ENCODE measurements around the gene SPTBN2.

The SPTBN2 gene

DNA sequence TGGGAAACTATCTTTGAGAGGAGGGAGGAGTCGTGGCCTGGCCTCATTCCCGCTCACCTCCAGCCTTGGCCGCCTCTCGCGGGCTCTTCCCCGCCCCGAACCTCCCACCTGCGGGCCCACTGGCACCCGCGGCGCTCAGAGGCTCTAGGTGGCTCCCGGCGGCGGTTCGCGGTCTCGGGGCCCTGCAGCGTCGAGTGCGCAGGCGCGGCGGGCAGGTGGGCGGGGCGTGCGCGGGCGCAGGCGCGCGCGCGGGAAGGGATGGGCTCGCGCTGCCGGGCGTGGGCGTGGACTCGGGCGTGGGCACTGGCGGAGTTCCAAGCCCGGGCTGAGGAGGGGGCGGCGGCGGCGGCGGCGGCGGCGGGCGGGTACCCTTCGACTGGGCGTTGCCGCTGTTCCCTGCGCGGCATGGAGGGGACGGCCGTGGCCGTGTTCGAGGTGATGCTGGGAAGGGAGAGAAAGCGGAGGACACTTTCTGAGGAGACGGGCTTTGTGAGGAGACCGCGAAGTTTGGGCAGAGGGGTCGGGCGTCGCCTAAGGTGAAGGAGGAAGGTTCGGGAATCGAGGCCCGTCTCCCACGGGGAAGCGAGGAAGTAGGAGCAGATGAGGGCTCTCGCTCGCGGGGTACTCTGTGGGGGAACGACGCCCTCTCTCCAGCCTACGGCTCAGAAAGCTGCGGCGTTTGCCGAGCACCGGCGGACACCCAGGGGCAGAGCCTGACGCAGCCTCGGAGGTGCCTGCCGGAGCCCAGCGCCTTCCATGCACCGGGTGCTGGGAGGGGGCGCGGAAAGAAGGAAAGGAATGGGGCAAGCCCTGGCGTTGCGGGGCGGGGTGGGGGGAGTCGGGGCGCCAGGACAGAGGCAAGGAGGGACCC, 15.7 kb upstream of the SPTBN2 start:
- Histone ChIP-seq H3K4me1 (ENCODE audit: control insufficient read depth in 2 of 2, insufficient read depth in 2 of 2, low read length in 2 of 2) (peaks cover 8 to 9% of the 10 kb centered on the region in 2 donors), H3K9ac (ENCODE audit: low read depth in 1 of 2, low read length in 2 of 2) (peak overlapping the region; percentile 87 to 88), H3K9me3 (ENCODE audit: control insufficient read depth in 2 of 2, low read length in 2 of 2) (no peaks in the 10 kb centered on the region), H3K4me3 (ENCODE audit: low read length in 2 of 2) (peak overlapping the region; percentile 81 to 89), H3K27ac (ENCODE audit: low read depth in 2 of 2, low read length in 2 of 2) (peak overlapping the region; percentile 88 to 91), H3K36me3 (ENCODE audit: control insufficient read depth in 2 of 2, insufficient read depth in 2 of 2, low read length in 2 of 2) (no peaks in the 10 kb centered on the region), H3K27me3 (ENCODE audit: control insufficient read depth in 2 of 2, insufficient read depth in 2 of 2, low read length in 2 of 2) (no peaks in the 10 kb centered on the region)

GRCh38 chr11:66743271-66743968, 14.4 kb upstream of the SPTBN2 start:
- Histone ChIP-seq H3K9me3 (ENCODE audit: control insufficient read depth in 2 of 2, low read length in 2 of 2) (no peaks in the 10 kb centered on the region), H3K9ac (ENCODE audit: low read depth in 1 of 2, low read length in 2 of 2) (peak overlapping the region in 1 of 2 donors; percentile 87), H3K4me1 (ENCODE audit: control insufficient read depth in 2 of 2, insufficient read depth in 2 of 2, low read length in 2 of 2) (peaks cover 8 to 9% of the 10 kb centered on the region in 2 donors), H3K4me3 (ENCODE audit: low read length in 2 of 2) (peak overlapping the region; percentile 33 to 48), H3K27me3 (ENCODE audit: control insufficient read depth in 2 of 2, insufficient read depth in 2 of 2, low read length in 2 of 2) (no peaks in the 10 kb centered on the region), H3K36me3 (ENCODE audit: control insufficient read depth in 2 of 2, insufficient read depth in 2 of 2, low read length in 2 of 2) (no peaks in the 10 kb centered on the region), H3K27ac (ENCODE audit: low read depth in 2 of 2, low read length in 2 of 2) (peak overlapping the region; percentile 88 to 91)

GRCh38 chr11:66741153-66741552, 12.1 kb upstream of the SPTBN2 start:
- no peak overlapping the region for H3K27ac ChIP-seq (ENCODE audit: low read depth in 2 of 2, low read length in 2 of 2)
- no peaks in the 10 kb centered on the region for H3K9me3 ChIP-seq (ENCODE audit: control insufficient read depth in 2 of 2, low read length in 2 of 2)
- peaks cover 8 to 9% of the 10 kb centered on the region in 2 donors for H3K4me1 ChIP-seq (ENCODE audit: control insufficient read depth in 2 of 2, insufficient read depth in 2 of 2, low read length in 2 of 2)
- H3K9ac ChIP-seq (ENCODE audit: low read depth in 1 of 2, low read length in 2 of 2): no peak overlapping the region
- H3K36me3 ChIP-seq (ENCODE audit: control insufficient read depth in 2 of 2, insufficient read depth in 2 of 2, low read length in 2 of 2): no peaks in the 10 kb centered on the region
- no peaks in the 10 kb centered on the region for H3K27me3 ChIP-seq (ENCODE audit: control insufficient read depth in 2 of 2, insufficient read depth in 2 of 2, low read length in 2 of 2)
- H3K4me3 ChIP-seq (ENCODE audit: low read length in 2 of 2): no peak overlapping the region

DNA sequence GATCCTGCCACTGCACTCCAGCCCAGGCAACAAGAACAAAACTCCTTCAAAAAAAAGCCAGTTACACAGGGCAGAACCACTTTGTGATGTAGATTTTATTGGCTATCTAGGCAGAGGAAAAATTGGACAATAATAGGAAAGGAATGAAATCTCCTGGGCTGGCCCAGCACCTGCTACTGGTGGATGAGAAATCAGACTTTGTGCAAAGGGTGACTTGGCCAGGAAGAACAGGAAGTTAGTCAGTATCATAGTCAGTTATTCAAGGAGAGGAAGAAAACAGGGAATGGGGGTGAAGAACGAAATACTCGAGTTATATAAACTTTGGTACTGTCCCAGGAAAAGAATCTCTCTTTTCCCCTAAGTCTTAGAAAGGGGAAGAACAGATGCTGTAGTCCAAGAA, 11.0 kb upstream of the SPTBN2 start:
- H3K27ac ChIP-seq (ENCODE audit: low read depth in 2 of 2, low read length in 2 of 2): no peak overlapping the region
- H3K9ac ChIP-seq (ENCODE audit: low read depth in 1 of 2, low read length in 2 of 2): no peak overlapping the region
- H3K27me3 ChIP-seq (ENCODE audit: control insufficient read depth in 2 of 2, insufficient read depth in 2 of 2, low read length in 2 of 2): no peaks in the 10 kb centered on the region
- H3K4me3 ChIP-seq (ENCODE audit: low read length in 2 of 2): no peak overlapping the region
- peaks cover 4 to 5% of the 10 kb centered on the region in 2 donors for H3K4me1 ChIP-seq (ENCODE audit: control insufficient read depth in 2 of 2, insufficient read depth in 2 of 2, low read length in 2 of 2)
- no peaks in the 10 kb centered on the region for H3K36me3 ChIP-seq (ENCODE audit: control insufficient read depth in 2 of 2, insufficient read depth in 2 of 2, low read length in 2 of 2)
- H3K9me3 ChIP-seq (ENCODE audit: control insufficient read depth in 2 of 2, low read length in 2 of 2): no peaks in the 10 kb centered on the region

DNA sequence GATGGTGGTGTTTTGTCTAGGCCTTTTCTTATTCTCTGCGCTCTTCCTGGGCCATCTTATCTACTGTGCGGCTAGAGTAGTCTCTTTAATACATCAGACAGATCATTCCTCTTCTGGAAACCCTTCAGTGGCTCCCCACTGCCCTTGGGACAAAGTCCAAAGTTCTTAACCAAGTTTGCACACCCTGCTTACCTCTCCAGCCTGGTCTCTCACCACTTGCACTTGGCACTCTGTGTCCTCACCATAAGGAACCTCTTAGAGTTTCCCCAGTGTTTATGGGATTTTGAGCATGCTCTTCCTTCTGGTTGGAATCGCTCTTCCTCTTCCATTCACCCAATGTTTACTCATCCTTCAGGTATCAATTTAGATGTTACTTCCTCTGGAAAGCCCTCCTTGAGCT, 5.2 kb upstream of the SPTBN2 start:
- Histone ChIP-seq H3K27me3 (ENCODE audit: control insufficient read depth in 2 of 2, insufficient read depth in 2 of 2, low read length in 2 of 2) (peaks cover 2 to 14% of the 10 kb centered on the region in 2 donors), H3K27ac (ENCODE audit: low read depth in 2 of 2, low read length in 2 of 2) (no peak overlapping the region), H3K4me3 (ENCODE audit: low read length in 2 of 2) (no peak overlapping the region), H3K36me3 (ENCODE audit: control insufficient read depth in 2 of 2, insufficient read depth in 2 of 2, low read length in 2 of 2) (no peaks in the 10 kb centered on the region), H3K9me3 (ENCODE audit: control insufficient read depth in 2 of 2, low read length in 2 of 2) (no peaks in the 10 kb centered on the region), H3K4me1 (ENCODE audit: control insufficient read depth in 2 of 2, insufficient read depth in 2 of 2, low read length in 2 of 2) (no peaks in the 10 kb centered on the region), H3K9ac (ENCODE audit: low read depth in 1 of 2, low read length in 2 of 2) (no peak overlapping the region)

DNA sequence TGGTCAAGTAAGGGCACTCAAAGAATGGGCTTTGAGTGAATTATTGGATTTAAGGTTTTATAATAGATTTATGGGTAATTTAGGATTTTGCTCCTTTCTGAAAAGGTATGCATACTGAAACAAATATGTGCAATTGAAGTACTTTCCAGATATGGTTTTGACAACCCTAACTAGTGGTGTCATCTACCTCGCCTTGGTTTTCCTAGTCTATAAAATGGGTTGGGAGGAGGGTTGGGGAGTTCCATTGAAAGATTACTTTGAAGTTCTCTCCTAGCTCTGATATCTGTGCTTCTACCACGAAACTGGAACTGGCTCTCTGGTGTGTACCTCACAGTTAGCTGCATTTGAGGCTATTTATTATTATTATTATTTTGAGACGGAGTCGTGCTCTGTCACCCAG, 431 bp upstream of the SPTBN2 start:
- H3K4me3 ChIP-seq (ENCODE audit: low read length in 2 of 2): no peak overlapping the region
- no peaks in the 10 kb centered on the region for H3K36me3 ChIP-seq (ENCODE audit: control insufficient read depth in 2 of 2, insufficient read depth in 2 of 2, low read length in 2 of 2)
- H3K9ac ChIP-seq (ENCODE audit: low read depth in 1 of 2, low read length in 2 of 2): no peak overlapping the region
- peaks cover 21 to 46% of the 10 kb centered on the region in 2 donors for H3K27me3 ChIP-seq (ENCODE audit: control insufficient read depth in 2 of 2, insufficient read depth in 2 of 2, low read length in 2 of 2)
- H3K4me1 ChIP-seq (ENCODE audit: control insufficient read depth in 2 of 2, insufficient read depth in 2 of 2, low read length in 2 of 2): peaks cover 5 to 9% of the 10 kb centered on the region in 2 donors
- H3K27ac ChIP-seq (ENCODE audit: low read depth in 2 of 2, low read length in 2 of 2): no peak overlapping the region
- H3K9me3 ChIP-seq (ENCODE audit: control insufficient read depth in 2 of 2, low read length in 2 of 2): no peaks in the 10 kb centered on the region

GRCh38 chr11:66728038-66728692, 851 bp downstream of the SPTBN2 start:
- Histone ChIP-seq H3K4me1 (ENCODE audit: control insufficient read depth in 2 of 2, insufficient read depth in 2 of 2, low read length in 2 of 2) (peaks cover 5 to 9% of the 10 kb centered on the region in 2 donors), H3K27me3 (ENCODE audit: control insufficient read depth in 2 of 2, insufficient read depth in 2 of 2, low read length in 2 of 2) (peaks cover 21 to 46% of the 10 kb centered on the region in 2 donors), H3K9me3 (ENCODE audit: control insufficient read depth in 2 of 2, low read length in 2 of 2) (no peaks in the 10 kb centered on the region), H3K27ac (ENCODE audit: low read depth in 2 of 2, low read length in 2 of 2) (no peak overlapping the region), H3K36me3 (ENCODE audit: control insufficient read depth in 2 of 2, insufficient read depth in 2 of 2, low read length in 2 of 2) (no peaks in the 10 kb centered on the region), H3K9ac (ENCODE audit: low read depth in 1 of 2, low read length in 2 of 2) (peak overlapping the region in 1 of 2 donors; percentile 50), H3K4me3 (ENCODE audit: low read length in 2 of 2) (peak overlapping the region; percentile 45 to 50)

GRCh38 chr11:66727282-66728037, 1.6 kb downstream of the SPTBN2 start:
- Histone ChIP-seq H3K27ac (ENCODE audit: low read depth in 2 of 2, low read length in 2 of 2) (no peak overlapping the region), H3K4me3 (ENCODE audit: low read length in 2 of 2) (peak overlapping the region; percentile 57 to 60), H3K9me3 (ENCODE audit: control insufficient read depth in 2 of 2, low read length in 2 of 2) (no peaks in the 10 kb centered on the region), H3K4me1 (ENCODE audit: control insufficient read depth in 2 of 2, insufficient read depth in 2 of 2, low read length in 2 of 2) (peaks cover 5 to 9% of the 10 kb centered on the region in 2 donors), H3K36me3 (ENCODE audit: control insufficient read depth in 2 of 2, insufficient read depth in 2 of 2, low read length in 2 of 2) (no peaks in the 10 kb centered on the region), H3K27me3 (ENCODE audit: control insufficient read depth in 2 of 2, insufficient read depth in 2 of 2, low read length in 2 of 2) (peaks cover 21 to 46% of the 10 kb centered on the region in 2 donors), H3K9ac (ENCODE audit: low read depth in 1 of 2, low read length in 2 of 2) (peak overlapping the region in 1 of 2 donors; percentile 2)

DNA sequence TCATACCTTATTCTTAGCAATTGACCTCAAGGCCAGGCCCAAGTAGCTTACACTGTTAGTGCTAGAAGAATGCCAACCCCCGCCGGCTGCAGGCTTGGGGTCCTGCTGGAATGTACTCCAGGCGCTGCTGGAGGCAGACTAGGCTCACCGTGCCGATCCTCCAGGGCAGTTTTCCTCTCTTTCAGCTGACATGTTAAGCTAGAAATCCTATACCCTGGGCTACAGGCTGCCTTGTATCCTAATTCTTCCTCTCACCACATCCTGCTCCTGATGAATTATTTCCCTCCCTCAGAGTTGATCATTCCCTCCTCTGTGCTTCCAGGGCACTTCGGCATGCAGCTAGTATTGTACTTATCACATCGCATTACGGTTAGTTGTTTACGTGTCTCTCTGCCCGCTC, 3.4 kb downstream of the SPTBN2 start:
- Histone ChIP-seq H3K27me3 (ENCODE audit: control insufficient read depth in 2 of 2, insufficient read depth in 2 of 2, low read length in 2 of 2) (peaks cover 21 to 38% of the 10 kb centered on the region in 2 donors), H3K4me1 (ENCODE audit: control insufficient read depth in 2 of 2, insufficient read depth in 2 of 2, low read length in 2 of 2) (peaks cover 6 to 9% of the 10 kb centered on the region in 2 donors), H3K9ac (ENCODE audit: low read depth in 1 of 2, low read length in 2 of 2) (no peak overlapping the region), H3K4me3 (ENCODE audit: low read length in 2 of 2) (no peak overlapping the region), H3K27ac (ENCODE audit: low read depth in 2 of 2, low read length in 2 of 2) (no peak overlapping the region), H3K36me3 (ENCODE audit: control insufficient read depth in 2 of 2, insufficient read depth in 2 of 2, low read length in 2 of 2) (no peaks in the 10 kb centered on the region), H3K9me3 (ENCODE audit: control insufficient read depth in 2 of 2, low read length in 2 of 2) (no peaks in the 10 kb centered on the region)

All from mucosa of rectum (tissue), 2 donors.